HG03575 (cell line): ENCODE data around the gene OR5H15.
"Not testable (repeated sequence)": the region's sequence is repeated elsewhere in the genome, so short reads cannot be mapped to it uniquely, and the experiment has no call there.

Source experiments
- ATAC-seq: cut with Tn5 transposase; IDR thresholded peaks from one replicate; pipeline ENCODE4 v1.9.1; 2021; ENCODE audit not compliant: unreplicated experiment, insufficient number of reproducible peaks, low FRiP score; ENCODE audit errors: extremely low read depth

Gene OR5H15

DNA sequence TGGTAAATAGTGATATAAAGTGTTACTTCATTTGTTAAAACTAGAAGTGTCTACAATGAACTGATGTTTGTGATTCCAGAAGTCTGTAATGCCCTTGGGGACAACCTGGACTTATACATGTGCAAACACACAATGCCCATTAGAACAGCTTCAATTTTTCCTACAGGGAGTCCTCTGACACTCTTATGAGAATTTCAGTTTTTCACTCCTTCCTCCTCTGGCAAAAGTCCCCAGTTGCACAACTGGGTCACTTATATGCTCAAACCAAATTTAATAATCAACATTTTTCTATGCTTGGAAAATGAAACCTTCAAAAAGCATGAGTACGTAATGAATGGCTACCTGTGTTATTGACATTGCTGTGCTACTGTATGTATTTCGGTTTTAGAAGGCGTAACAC lies at the start of gene OR5H15:
OR5H15 (plus strand) TSS at position 301 of the 400 bp plus-strand sequence. CDS start 2,004 bp downstream, outside the sequence.
- no peak for ATAC-seq

GRCh38 chr3:98130421-98130820 lies 36.1 kb upstream of the OR5H15 start, which contains the start of gene OR5H1:
OR5H1 (plus strand) TSS chr3:98130721; CDS start chr3:98132698, 1,977 bp downstream.
- no peak for ATAC-seq

GRCh38 chr3:98136631-98137030 lies 29.9 kb upstream of the OR5H15 start:
- ATAC-seq = no peak

GRCh38 chr3:98137826-98138557 lies 28.5 kb upstream of the OR5H15 start:
- ATAC-seq = not testable (repeated sequence)

DNA sequence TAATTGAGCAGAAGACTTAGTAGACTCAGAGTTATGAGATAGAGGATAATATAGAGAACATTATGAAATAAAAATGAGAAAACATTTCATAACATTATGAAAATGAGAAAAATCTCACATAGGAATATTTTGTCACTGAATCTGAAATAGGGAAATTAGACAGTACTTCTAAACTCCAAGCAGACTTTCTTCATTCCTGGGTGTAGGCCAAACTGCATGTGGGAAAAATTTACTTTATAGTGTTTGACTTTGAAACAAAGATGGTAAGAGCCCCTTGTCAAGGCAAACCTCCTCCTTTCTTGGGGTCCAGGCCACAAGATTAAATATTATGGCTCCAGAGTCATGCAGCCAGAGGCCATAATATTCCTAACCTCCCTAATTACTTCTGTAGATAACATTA lies 26.0 kb upstream of the OR5H15 start:
- ATAC-seq = no peak

DNA sequence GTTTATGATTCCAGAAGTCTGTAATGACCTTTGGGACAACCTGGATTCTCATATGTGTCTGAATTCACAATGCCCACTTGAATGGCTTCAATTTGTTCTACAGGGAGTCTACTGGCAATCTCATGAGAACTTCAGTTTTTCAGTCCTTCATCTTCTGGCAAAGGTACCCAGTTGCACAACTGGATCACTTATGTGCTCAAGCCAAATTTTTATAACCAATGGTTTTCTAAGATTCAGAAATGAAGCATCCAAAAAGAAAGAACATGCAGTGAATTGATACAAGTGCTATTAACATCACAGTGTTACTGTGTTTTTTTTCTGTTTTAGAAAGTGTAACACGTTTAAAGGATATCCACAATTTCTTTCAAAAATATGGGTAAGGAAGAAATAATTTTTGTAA lies 19.3 kb upstream of the OR5H15 start, which contains the start of gene OR5H14:
OR5H14 (plus strand) TSS at position 301 of the 400 bp plus-strand sequence. CDS start 1,907 bp downstream, outside the sequence.
- ATAC-seq = no peak

DNA sequence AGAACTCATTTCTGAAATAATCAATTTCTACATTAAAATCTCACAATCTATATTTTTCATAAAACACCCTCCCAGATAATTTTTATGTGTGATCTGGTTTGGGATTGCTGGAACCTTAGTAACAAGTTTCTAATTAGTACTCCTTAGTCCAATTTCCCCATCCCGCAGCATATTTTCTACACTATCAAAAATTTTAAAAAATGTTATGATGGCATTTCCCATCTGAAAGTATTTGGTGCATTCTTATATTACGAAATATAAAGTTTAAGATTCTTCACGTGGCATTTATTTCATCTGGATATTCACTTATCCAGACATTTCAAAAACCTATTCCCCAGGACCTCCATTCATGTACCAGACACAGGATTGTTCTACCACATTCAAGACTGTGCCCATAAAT lies 17.7 kb upstream of the OR5H15 start:
- no peak for ATAC-seq

- ATAC-seq = not testable (repeated sequence)
Measured at GRCh38 chr3:98149456-98149855, 17.0 kb upstream of the OR5H15 start.

GRCh38 chr3:98151241-98151640 lies 15.3 kb upstream of the OR5H15 start:
- no peak for ATAC-seq

DNA sequence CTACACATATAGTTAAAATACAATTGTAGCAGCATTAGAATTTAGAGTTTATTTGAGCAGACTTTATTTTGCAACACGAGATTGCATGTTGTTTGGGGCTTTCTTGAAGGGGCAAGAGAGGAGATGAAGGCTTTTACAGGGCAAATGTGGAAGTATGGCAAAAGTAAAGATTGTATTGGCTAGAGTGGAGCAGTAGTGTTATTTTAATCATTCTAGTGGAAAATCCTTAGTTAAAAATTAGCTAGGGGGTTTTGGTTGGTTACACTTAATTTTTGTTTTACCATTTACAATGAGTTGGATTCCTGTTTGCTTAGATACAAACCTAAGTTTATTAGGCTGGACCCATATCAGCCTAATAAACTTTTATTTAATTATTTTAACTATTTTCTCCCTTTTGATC lies 4.6 kb downstream of the OR5H15 start:
- no peak for ATAC-seq

GRCh38 chr3:98172621-98173020 lies 6.1 kb downstream of the OR5H15 start:
- ATAC-seq = no peak

DNA sequence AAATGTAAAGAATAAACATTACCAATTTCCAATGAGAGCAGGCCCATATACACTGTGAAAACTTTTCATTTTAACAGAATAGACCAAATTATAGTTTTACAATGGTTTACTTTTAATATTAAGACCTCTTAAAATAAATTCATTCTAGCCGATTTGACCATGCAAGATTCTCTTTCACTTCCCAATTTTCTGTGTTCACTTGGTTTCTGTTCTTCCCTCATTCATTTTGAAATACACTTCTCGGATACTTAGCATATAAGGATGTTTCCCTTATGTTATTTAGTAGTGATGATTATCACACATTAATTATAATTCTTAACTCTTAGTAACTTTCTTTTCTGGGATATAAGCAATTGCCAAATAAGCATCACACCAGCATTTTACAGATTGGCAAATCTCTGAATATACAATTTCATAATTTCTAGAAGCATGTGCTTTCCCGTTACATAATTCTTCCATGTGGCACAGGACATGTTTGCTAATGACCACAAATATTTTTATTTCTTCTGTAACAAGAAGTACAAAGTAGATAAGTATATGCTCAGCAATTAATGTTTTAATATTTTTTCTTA lies 13.9 kb downstream of the OR5H15 start:
- ATAC-seq = no peak

DNA sequence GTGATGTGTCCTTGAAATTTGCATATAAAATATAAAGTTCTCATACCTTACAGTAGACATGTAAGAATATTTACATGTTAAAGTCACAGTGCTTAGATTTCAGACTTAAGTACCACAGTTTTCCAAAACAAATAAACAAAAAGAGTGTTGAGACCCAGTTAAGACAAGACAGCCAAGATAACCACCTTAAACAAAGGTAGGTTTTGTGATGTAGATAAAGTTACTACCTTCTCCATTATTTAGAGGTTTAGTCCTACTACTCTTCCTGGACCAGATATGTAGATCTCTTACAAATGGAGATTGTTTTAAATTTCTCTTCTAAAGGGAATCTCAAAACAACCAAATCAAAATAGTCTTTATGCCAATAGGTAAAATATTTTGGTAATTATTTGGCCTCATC lies 15.7 kb downstream of the OR5H15 start:
- no peak for ATAC-seq

DNA sequence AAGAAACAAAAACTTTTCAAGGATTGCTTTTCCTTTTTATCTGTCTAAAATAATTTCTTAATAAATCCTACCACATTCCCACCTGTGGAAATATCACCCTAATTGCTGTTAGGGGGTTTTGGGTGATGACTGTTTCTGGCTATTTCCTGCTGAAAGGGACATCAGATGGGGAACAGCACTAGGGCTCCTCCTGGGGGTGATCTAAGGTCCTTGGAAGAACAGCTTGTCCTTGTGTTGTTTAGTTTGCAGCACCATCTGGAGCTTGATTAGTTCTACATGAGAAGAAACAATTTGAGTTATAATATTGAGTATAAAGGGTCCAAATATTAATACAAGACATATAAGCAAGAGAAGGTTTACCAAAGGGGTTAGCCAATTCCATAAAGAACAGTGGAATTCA lies 18.7 kb downstream of the OR5H15 start:
- no peak for ATAC-seq

DNA sequence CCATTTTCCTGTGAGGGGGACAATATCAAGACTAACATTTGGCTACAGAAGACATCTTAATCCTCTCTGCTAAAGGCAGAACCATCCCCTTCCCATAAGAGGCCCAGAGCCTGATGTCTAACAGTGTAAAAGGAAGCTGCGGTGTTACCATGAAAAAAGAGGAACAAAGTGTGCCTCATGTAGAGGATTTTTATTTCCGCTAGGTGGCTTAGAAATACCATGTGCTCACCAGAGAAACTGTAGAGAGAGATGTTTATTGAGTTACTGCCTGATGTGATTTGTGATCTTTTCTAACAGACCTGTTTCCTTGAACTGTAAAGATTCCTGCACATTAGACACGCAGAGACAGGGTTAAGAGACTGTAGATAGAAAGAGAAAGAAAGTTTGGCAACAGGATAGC lies 22.0 kb downstream of the OR5H15 start:
- ATAC-seq = no peak

DNA sequence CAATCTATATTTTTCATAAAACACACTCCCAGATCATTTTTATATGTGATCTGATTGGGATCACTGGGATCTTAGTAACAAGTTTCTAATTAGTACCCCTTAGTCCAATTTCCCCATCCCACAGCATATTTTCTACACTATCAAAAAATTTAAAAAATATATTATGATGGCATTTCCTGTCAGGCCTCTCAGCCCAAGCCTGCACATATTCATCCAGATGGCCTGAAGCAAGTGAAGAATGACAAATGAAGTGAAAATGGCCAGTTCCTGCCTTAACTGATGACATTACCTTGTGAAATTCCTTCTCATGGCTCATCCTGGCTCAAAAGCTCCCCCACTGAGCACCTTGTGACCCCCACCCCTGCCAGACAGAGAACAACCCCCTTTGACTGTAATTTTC lies 24.4 kb downstream of the OR5H15 start:
- not testable (repeated sequence) for ATAC-seq

- ATAC-seq = not testable (repeated sequence)
Measured at GRCh38 chr3:98196293-98196692, 29.8 kb downstream of the OR5H15 start.

- ATAC-seq = no peak
Measured at GRCh38 chr3:98199020-98199419, 32.5 kb downstream of the OR5H15 start.

DNA sequence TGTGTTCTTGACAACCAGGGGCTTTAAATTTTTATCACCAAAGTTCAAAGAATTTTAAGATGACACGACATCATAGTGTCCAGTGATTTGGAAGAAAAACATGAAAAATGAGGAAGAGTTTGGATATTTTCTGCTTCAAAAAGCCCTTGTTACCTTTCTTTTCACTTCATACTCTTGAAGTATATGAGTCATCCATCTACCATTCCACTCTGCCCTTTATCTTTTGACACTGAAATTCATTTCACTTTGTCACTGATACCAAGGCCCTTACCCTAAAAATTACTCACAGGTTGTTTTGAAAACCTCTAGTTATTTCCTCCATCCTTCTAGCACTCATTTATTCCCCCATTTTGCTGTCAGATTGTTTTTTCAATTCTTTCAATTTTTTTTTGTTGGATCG lies 42.7 kb downstream of the OR5H15 start:
- ATAC-seq = no peak

GRCh38 chr3:98213276-98213675 lies 46.8 kb downstream of the OR5H15 start:
- ATAC-seq = no peak
